ENCODE results near the gene CDC14C. TPM values are rescaled to one million over a fixed set of nuclear protein-coding genes. Genes with fewer than 3 reads are reported as not detected.
"Not testable (repeated sequence)": the region's sequence is repeated elsewhere in the genome, so short reads cannot be mapped to it uniquely, and the experiment has no call there.

CDC14C gene
- total RNA-seq, 2 donors from 2014 or later: not detected

DNA sequence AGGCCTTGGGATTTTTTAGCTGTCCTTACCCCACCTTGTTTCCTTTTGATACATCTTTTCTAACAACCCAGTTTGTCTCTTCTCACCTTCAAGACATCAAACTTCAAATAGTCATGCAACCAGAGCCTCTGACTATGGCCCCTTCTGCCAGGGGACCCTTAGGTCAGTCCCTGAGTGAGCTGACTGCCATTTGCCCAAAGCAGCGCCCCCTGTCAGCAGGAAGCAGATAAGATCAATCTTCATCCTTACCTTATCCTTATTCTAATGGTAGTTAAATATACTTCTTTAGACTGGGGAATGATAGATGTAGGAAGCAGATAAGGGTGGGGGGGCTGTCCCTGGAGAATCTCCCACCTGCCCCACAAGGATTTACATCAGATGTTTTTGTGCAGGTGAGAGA is 29.8 kb upstream of the CDC14C start:
- Histone ChIP-seq H3K27me3 (no peaks in the 10 kb centered on the region), H3K4me3 (no peak overlapping the region), H3K4me1 (no peaks in the 10 kb centered on the region), H3K36me3 (no peaks in the 10 kb centered on the region), H3K9me3 (peaks cover 0 to 29% of the 10 kb centered on the region in 2 donors), H3K27ac (no peak overlapping the region)
- no peak for DNase-seq (ENCODE audit: low spot score)
- TF ChIP-seq, protein P1, sequence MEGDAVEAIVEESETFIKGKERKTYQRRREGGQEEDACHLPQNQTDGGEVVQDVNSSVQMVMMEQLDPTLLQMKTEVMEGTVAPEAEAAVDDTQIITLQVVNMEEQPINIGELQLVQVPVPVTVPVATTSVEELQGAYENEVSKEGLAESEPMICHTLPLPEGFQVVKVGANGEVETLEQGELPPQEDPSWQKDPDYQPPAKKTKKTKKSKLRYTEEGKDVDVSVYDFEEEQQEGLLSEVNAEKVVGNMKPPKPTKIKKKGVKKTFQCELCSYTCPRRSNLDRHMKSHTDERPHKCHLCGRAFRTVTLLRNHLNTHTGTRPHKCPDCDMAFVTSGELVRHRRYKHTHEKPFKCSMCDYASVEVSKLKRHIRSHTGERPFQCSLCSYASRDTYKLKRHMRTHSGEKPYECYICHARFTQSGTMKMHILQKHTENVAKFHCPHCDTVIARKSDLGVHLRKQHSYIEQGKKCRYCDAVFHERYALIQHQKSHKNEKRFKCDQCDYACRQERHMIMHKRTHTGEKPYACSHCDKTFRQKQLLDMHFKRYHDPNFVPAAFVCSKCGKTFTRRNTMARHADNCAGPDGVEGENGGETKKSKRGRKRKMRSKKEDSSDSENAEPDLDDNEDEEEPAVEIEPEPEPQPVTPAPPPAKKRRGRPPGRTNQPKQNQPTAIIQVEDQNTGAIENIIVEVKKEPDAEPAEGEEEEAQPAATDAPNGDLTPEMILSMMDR (IDR thresholded peaks at IDR 0.05): no peak

DNA sequence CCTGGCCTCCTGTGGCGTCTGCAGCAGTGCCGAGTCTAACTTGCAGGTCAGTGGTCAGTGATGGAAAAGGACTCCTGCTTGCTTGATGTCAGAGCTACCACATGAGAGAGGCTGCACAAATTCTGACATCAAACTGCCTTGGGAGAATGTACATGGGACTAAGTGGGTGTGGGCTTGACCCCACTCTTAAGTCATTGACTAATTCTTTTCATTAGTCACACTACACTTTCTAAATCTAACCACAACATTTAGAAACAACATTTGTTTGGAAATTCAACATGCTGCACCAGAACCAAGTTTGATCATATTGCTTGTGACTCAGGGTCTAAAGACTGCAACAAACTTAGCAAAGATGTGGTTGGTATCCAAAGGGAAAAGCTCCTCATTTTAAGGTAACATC is 24.4 kb upstream of the CDC14C start:
- no peak overlapping the region for H3K27ac ChIP-seq
- no peak for DNase-seq (ENCODE audit: low spot score)
- TF ChIP-seq, protein P1 (IDR thresholded peaks at IDR 0.05): no peak
- H3K4me1 ChIP-seq: no peaks in the 10 kb centered on the region
- H3K27me3 ChIP-seq: no peaks in the 10 kb centered on the region
- H3K4me3 ChIP-seq: no peak overlapping the region
- no peaks in the 10 kb centered on the region for H3K36me3 ChIP-seq
- peaks cover 0 to under 1% of the 10 kb centered on the region in 2 donors for H3K9me3 ChIP-seq

DNA sequence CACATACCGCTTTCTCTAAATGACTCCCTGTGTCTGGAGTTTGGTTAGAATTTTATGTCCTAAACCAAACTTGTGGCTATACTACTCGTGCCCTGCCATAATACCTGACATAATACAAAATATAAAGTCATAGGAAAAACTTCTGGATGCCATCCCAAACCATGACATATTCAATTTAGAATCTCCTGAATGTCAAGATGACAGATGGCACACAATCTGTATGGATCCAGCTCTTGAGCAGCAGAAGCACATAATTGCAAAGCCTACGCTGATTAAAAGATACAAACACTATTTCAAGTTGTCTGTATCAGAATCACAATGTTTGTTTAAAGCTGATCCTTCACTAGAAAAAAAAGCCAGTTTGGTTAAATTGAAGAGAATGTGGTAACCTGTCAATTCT is 22.4 kb upstream of the CDC14C start:
- H3K4me3 ChIP-seq: no peak overlapping the region
- no peak overlapping the region for H3K27ac ChIP-seq
- no peaks in the 10 kb centered on the region for H3K9me3 ChIP-seq
- H3K27me3 ChIP-seq: no peaks in the 10 kb centered on the region
- TF ChIP-seq, protein P1 (IDR thresholded peaks at IDR 0.05): no peak
- H3K36me3 ChIP-seq: no peaks in the 10 kb centered on the region
- no peak for DNase-seq (ENCODE audit: low spot score)
- no peaks in the 10 kb centered on the region for H3K4me1 ChIP-seq

DNA sequence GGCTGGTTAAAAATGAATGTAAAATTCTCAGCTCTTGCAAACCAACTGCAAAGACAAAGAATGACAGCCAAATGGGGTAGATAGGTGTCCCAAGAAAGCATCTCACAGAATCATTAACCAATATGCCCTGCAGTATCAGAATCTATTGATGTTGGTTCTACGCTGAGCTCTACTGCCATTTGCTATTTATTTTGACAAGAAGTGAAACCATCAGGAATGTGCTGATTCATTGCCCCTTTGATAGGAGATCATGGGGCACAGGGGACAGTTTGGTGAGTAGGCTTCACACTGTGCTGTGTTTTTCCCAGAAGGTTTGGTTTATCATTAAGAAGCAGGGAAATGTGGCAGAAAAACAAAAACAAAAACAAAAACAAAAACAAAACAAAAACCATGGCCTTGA is 19.4 kb upstream of the CDC14C start:
- H3K36me3 ChIP-seq: no peaks in the 10 kb centered on the region
- H3K27ac ChIP-seq: no peak overlapping the region
- H3K4me3 ChIP-seq: no peak overlapping the region
- no peaks in the 10 kb centered on the region for H3K27me3 ChIP-seq
- no peaks in the 10 kb centered on the region for H3K4me1 ChIP-seq
- TF ChIP-seq, protein P1 (IDR thresholded peaks at IDR 0.05): no peak
- H3K9me3 ChIP-seq: no peaks in the 10 kb centered on the region
- no peak for DNase-seq (ENCODE audit: low spot score)

DNA sequence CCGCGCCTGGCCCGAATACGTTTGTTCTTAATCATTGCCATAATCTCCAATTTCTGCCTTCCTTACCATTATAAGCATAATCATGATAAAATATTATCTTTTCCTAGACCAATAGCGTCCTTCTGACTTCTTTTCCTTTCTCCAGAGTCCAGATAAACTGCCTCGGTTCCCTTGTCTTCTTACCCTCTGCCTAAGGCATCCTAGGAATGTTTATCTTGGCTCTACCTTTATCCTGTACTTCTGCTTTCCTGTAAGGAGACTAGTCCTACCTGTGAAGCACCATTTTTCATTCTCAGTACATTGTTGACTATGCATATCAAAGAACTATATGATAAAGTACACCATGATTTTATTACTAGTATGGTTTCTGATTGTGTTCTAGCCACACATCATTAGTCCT is 18.7 kb upstream of the CDC14C start:
- H3K36me3 ChIP-seq; H3K27me3 ChIP-seq; H3K9me3 ChIP-seq; H3K4me1 ChIP-seq; H3K4me3 ChIP-seq; H3K27ac ChIP-seq; DNase-seq (ENCODE audit: low spot score): not testable (repeated sequence)

DNA sequence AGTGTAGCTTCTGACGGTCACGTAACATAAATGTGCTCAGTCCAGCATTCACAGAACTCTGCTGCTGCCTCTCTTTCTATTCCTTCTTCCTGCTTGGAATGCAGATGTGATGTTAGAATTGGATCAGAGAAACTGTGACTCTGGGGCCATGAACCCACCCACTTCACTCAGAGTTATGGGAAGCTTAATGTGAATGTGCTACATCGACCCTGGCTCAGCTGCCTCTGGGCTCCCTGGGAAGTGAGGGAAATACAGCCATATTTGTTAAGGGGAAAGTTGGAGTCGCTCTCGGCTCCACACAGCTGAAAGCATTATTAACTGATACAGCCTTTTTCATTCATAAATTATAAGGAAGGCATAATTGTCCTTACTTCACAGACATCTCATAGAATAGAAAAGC is 14.5 kb upstream of the CDC14C start:
- not testable (repeated sequence) for H3K27me3 ChIP-seq; H3K4me1 ChIP-seq; H3K27ac ChIP-seq; H3K9me3 ChIP-seq; H3K4me3 ChIP-seq; H3K36me3 ChIP-seq; DNase-seq (ENCODE audit: low spot score)

DNA sequence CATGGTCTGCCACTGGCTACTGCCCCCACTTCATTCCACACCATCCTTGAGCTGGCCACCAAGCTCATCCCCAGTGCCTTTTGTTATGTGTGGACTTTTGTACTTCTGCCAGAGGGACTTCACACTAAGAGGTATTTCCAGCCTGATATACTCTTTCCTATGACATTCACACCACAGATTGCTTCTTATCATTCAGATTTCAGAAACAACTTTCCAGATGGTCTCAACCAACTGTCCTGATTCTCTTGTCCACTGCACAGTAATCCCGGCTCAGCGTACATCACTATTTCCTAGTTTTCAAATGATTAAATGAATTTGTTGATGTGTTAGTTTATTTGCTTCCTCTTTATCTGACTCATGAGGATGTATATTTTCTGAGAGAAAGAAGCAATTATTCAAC is 7.1 kb downstream of the CDC14C start:
- no peaks in the 10 kb centered on the region for H3K4me1 ChIP-seq
- TF ChIP-seq, protein P1 (IDR thresholded peaks at IDR 0.05): no peak
- no peak overlapping the region for H3K27ac ChIP-seq
- H3K9me3 ChIP-seq: no peaks in the 10 kb centered on the region
- no peaks in the 10 kb centered on the region for H3K36me3 ChIP-seq
- no peak overlapping the region for H3K4me3 ChIP-seq
- no peak for DNase-seq (ENCODE audit: low spot score)
- H3K27me3 ChIP-seq: no peaks in the 10 kb centered on the region

All from right atrium auricular region (tissue), 2 donors.